HG02610 (cell line): ENCODE data around the gene LRRN3.
"Not testable (repeated sequence)": the region's sequence is repeated elsewhere in the genome, so short reads cannot be mapped to it uniquely, and the experiment has no call there.

Source experiments
- ATAC-seq: cut with Tn5 transposase; IDR thresholded peaks from one replicate; pipeline ENCODE4 v1.9.1; 2021; ENCODE audit warnings: mild to moderate bottlenecking, moderate library complexity; ENCODE audit not compliant: unreplicated experiment

Gene LRRN3

DNA sequence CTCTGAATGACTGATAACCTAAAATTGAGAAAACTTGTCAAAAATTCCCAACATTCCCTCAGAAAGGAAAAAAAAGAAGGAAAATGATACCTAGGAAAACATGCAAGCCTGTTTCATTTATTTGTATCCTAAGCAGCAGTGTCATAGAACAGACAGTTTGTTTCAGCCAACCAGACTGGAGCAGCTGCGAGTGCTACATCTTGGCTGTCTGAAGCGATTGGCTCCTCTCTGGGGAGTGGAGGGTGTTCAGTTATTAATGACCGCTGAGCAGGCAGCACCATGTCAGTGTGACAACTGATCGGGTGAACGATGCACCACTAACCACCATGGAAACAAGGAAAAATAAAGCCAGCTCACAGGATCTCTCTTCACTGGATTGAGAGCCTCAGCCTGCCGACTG, at the start of gene LRRN3:
LRRN3 (plus strand) TSS at position 282 of the 400 bp plus-strand sequence. CDS start 31,646 bp downstream, outside the sequence.
- no peak for ATAC-seq

DNA sequence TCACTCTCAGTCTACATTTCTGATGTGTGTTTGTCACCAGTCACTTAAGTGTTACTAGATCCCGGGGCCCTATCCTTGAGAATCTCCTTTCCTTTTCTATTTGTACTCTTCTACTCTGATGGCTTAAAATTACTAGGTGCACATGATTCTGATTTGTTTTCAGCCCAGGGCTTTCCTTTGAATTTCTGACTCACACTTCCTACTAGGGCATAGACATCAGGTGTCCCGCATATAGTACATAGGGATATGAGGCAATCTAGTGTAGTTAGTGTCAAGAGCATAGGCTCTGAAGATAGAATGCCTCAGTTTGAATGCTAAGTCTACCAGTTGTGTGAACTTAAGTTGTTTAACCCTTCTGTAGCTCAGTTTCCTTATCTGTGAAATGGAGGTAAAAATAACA, 49.4 kb upstream of the LRRN3 start:
- no peak for ATAC-seq

DNA sequence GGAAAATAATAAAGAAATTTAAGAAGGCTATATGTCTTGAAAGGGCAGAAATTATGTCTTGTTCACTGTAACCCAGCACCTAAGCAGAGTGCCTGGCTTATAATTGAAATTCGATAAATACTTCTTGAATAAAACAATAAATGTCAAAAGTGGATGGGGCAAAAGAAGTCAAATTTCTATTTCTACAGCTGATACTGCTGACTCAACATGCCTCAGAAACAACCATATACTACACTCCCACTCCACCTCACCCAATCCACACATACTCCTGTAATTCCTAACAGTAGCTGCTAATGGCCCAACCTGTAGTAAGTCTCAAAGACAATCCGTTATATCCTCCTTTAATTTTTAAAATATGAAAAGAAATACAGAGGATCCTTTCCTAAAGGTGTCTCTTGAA, 48.1 kb upstream of the LRRN3 start:
- no peak for ATAC-seq

DNA sequence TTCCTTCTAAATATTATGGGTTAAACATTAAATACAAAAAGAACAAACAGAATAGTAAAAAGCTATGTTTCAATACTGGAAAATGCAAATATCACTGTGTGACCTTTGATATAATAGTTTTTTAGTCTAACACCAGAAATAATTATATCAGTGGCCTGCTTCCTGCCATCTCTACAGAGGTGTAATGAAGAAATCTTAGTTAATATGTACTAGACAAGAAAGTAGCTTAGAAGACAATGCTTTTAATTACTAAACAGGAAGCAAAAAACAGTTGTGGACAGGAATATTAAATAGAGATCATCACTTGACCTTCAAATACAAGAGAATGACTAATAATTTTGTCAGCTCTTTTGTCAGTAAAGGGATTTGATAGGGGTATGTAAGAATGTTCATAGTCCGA, 47.4 kb upstream of the LRRN3 start:
- ATAC-seq, result no peak

DNA sequence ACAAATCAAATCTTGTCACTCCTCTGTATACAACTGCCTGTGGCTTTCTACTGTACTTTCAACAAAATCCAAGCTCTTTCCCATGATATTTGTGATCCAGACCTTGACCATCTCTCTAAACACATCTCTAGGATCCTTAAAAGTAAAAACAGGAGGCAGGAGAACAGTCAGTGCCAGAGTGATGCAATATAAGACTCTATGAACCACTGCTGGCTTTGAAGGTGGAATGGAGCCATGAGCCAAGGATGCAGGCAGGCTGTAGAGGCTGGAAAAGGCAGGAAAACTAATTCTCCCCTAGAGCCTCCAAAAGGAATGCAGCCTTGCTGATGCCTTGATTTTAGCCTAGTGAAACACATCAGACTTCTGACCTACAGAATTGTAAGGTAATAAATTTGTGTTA, 45.5 kb upstream of the LRRN3 start:
- ATAC-seq, result no peak

DNA sequence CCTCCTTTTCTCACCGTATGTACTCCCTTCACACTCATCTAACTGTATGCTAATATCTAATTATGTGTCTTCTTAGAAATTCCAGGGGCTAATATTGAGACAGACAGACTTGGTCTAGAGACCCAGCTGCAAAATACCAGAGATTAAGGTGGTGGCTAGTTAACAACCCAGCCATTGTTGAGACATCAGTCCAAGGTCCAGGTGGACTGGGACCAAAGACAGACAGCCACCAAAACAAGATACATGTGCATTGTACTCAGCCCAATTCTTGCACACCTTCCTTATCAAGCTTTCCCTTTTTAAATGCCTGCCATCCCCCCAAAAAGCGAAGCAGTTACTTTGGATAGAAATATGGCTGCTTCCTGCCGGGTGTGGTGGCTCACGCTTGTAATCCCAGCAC, 43.3 kb upstream of the LRRN3 start:
- no peak for ATAC-seq

DNA sequence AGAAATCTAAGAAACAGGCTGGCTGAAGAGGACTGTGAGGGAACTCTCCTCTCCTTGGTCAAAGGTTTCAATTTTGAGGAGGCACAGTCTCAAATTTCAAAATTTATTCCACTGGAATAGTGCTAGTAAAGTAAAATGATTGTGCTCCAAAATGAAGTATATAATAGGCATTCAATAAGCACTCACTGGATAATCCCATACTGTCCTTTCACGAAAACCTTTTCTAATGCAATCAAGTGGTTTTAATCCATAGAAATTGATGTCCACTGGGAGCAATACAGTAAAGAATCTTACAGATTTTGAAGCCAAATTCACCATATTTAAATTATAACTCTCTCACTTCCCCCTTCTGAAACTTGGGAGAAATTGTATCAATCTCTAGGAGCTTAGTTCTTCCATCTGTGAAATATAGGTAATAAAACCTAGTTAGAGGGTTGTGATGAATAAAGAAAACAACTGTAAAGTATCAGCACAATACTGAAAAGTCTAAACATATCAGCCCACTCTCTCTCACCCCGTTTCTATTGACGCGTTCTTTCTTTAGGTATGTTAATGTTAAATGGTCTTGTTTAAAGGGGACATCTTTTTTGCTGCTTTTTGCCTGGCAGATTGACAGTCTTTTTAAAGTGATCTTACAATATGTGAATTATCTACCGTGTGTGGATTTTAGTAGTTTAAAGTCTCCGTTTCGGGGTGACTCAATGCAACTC, 40.8 kb upstream of the LRRN3 start:
- ATAC-seq, result no peak

DNA sequence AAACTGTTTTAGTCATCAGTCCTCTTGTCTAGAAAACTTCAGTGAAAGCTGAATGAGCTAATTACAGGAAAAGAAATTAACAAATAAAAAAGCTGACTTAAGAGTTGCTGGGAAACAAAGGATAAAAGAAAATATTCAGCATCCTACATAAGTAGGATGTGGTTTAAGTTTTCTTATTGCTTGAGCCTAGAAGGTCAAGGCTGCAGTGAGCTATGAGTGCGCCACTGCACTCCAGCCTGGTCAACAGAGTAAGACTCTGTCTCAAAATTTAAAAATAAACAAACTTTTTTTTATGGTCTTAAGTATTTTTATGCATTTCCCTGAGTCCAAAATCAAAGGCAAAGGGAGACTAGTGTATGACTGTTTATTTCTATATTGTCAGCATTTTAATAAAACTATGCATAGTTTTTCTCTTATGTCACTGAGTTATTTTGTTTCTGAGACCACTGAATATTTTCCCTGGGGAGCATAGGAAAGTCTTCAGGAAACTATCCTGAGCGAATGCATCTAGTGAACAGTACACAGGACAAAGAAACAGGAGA, 40.0 kb upstream of the LRRN3 start:
- no peak for ATAC-seq

DNA sequence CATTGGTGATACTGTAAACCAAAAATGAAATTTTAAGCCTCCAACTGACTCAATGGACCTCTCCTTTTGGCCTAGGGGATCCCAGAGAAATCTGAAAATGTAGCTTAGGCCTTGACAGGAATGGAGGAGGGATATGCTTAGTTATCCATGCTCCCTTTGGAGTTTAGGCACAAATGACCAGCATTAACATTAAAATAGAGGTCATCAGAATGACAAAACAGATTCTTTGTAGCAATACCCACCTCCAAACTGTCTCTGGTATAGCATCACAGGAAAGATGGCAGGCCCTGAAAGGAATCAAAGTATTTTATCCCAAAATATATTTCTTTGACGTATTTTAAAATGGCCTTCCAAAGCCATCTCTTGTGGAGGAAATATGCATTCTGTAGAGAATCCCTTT, 39.1 kb upstream of the LRRN3 start:
- no peak for ATAC-seq

DNA sequence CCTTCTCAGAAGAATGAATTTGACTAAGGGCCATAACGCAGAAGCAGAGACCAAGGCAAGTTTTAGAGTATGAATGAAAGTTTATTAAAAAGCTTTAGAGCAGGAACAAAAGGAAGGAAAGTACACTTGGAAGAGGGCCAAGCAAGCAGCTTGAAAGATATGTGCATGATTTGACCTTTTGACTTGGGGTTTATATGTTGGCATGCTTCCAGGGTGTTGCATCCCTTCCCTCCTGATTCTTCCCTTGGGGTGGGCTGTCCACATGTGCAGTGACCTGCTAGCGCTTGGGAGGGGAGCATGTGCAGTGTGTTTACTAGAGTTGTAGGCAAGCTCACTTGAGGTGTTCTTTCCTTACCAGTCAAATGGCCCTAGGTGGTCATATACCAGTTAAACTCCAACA, 37.9 kb upstream of the LRRN3 start:
- ATAC-seq, result no peak

DNA sequence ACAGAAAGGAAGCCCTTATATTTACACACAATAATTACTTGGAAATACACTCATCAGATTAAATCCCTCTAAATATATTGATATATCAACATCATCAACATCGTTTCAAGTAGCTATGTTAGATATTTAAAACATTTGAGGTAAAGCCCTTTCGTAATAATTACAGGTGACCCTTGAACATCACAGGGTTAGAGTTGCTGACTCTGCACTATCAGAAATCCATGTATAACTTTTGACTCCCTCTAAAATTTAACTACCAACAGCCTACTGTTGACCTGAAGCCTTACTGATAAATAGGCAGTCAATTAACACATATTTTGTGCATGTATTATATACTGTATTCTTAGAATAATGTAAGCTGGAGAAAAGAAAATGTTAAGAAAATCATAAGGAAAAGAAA, 34.6 kb upstream of the LRRN3 start:
- no peak for ATAC-seq

DNA sequence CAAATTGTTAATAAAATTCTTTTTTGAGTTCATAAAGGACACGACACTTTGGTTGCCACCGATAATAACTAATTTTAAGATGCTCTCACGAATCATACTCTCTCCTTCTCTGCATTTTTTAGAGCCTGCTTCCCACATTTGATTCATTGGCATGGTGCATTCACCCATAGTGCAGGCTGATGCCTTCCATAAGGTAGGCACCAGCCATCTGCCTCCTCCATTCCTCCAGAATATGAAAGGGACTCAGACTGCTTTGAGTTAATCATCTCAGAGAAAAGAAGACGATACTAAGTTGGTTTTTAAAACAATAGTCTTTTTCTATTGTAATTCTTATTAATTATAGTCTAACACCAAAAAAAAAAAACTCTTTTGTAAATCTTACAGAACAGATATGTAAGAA, 33.9 kb upstream of the LRRN3 start:
- ATAC-seq, result no peak

DNA sequence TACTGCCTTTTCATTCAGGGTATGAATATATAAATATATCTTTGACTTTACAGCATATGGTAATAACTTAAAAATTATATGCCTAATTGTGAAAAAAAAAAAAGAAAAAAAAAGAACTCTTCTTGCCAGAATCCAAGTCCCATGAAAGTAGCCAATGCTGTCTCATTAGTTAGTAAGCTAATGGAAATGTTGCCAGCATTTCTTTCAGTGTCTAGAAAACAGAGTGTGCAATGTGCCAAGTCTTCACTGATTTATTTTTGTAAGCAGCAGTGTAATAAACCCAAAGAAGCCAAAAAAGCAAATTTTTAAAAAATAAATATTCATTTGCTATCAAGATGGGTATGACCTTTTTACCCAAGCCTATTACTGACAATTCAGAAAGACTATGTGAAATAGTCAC, 31.1 kb upstream of the LRRN3 start:
- ATAC-seq, result no peak

DNA sequence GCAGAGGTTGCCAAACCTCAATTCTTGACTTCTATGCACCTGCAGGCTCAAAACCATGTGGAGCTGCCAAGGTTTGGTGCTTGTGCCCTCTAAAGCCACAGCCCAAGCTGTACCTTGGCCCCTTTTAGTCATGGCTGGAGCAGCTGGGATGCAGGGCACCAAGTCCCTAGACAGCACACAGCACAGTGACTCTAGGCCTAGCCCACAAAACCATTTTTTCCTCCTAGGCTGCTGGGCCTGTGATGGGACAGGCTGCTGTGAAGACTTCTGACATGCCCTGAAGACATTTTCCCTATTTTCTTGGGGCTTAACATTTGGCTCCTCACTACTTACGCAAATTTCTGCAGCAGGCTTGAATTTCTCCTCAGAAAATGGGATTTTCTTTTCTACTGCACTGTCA, 27.8 kb upstream of the LRRN3 start:
- no peak for ATAC-seq

DNA sequence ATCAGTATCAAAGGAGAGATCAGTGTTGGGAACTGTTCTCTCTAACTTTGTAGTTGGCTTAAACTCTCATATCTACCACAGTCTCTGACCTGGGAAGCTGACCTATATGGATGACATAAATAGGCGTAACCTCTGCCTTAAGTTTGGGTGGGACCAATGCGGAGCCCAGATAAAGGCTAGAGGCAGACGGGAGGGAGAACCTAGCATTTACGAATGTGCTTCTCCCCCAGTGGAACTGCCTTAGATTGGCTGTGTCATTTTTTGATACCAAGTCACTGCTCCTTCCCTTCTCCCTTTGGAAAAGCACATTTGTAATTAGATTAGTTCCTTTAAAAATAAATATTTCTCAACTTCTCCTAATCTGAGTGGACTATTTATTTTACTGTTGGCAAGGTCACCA, 23.7 kb upstream of the LRRN3 start:
- ATAC-seq, result no peak

DNA sequence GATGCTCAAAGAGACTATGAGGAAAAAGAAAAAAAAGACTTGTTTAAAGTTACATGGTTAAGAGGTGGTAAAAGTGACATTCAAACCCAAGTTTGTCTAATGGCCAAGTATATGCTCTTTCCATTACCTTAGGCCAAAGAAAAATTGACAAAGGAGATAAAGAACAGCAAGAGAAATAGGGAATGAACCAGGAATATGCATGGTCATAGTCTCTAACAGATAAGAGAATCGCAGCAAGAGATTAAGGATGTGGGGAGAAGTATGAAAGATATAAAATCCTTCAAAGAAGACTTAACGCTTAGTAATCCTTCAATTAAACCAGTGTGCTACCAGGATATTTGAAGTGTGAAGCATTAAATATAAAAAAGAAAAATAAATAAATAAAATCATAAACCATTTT, 23.2 kb upstream of the LRRN3 start:
- no peak for ATAC-seq

DNA sequence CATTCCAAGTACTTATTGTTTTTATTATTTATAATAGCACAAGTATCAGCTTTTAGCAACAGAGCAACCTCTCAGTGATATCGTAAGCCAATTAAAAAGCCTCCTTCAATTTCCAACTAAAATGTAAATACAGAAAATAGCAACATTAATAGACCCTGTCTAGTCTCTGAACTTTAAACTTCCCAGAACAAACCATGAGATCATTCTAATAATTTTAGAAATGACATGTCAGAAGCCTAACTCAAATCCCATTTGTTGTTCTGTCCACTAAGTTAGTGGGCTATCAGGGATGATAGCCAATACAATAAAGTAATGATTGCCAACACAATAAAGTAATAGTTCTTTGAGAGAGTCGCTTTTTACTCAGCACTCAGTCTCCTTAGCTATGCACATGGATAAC, 22.3 kb upstream of the LRRN3 start:
- no peak for ATAC-seq

DNA sequence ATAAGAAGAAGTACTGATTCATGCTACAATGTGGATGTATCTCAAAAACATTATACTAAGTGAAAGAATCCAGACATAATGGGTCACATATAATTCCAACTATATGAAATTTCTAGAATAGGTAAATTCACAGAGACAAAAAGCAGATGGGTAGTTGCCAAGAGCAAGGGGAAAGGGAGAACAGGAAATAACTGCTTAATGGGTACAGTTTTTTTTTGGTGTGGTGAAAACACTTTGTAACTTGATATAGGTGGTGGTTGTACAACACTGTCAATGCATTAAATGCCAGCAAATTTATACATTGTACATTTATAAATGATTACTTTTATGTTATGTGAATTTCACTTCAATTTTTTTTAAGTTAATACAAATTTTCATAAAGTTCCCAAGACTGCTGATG, 19.4 kb upstream of the LRRN3 start:
- ATAC-seq, result no peak

DNA sequence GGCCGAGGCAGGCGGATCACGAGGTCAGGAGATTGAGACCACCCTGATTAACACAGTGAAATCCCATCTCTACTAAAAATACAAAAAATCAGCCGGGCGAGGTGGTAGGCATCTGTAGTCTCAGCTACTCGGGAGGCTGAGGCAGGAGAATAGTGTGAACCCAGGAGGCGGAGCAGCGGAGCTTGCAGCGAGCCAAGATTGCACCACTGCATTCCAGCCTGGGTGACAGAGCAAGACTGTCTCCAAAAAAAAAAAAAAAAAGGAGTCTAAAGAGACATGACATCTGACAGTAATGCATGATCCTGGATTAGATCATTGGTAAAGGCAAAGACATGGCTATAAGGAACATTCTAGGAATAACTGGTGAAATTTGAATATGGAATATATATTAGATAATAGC, 18.3 kb upstream of the LRRN3 start:
- ATAC-seq, result not testable (repeated sequence)

DNA sequence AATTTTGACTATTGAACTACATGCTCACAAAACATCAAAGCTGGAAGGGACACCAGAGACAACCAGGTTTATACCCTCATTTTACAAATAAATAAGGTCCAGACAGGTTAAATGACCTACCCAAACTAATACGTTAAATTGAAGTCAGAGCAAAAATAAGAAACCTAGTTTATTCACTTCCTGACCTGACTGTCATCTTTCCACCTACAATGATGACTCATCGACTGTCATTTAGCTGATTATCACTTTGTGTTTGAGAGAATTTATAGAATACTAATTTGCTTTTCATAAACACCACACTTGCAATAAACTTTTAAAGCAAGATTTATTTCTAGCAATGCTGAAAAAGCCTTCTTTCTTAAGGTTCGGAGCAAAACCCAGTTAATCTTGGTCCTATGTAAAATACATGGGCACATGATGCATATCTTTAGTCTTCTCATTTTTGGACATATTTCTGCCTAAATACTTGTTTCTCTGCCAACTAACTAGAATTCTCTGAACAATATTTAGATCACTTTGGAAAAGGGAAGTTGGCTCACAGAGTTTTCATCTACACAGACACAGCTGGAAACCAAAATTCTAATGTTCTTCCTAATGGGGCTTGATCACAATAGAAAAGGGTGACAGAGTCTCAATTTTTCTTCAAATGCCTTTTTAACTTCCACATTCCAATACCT, 16.7 kb upstream of the LRRN3 start:
- ATAC-seq, result no peak

DNA sequence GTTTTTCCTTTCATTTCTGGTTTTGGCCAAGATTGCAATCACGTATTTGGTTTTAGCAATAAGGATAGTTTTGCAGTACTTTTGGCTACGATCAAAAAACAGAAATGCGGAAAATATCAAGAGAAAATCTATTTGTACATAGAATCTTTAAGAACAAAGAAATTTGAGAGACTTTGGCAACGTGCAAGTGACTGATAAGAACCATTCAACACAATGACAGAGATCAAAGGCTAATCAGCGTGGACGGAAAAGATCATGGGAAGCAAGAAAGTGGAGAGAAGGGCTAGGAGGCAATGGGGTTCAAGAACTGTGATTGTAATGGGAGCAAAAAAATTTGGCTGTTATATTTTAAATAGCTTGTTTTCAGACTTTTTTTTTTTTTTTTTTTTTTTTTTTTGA, 16.2 kb upstream of the LRRN3 start:
- no peak for ATAC-seq

DNA sequence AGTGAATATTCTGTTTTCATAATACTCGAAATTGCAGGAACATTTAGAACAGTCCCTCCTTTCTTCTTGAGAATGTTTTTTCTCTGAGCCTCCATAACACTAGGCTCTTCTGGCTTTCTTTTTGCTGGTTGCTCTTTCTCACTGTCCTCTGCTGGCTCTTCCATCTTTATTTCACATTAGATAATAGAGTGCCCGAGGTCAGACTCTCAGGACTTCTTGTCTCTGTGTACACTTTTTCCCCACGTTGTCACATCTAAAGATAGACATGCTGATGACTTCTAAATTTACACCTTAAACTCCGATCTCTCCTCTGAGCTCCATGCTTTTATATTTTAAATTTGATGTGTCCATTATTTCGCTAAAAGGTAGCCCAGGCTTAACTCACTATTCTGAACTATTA, 15.4 kb upstream of the LRRN3 start:
- ATAC-seq, result no peak

DNA sequence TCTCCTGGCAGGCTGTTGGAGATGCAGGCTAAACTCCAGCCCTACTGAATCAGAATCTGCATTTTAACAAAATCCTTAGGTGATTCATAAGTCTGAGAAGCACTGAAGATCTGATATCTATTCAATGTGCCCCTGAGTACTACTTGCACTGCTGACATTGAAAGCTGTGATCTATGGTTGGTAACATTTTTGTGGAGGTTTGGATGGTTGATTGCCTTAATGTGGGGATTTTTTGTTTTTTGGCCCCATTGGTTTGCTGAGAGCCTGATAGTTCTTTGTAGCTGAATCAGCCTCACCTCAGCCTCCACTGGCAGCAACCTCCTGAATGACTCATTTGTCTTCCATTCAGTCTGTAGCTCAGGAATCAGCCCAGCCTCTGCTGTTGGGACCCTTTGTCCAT, 14.7 kb upstream of the LRRN3 start:
- no peak for ATAC-seq
